Fibroblast of skin of back (primary cell): ENCODE data around the gene NIM1K. TPM values are rescaled to one million over a fixed set of nuclear protein-coding genes. Genes with fewer than 3 reads are reported as not detected.
A peak's percentile ranks its signal among the peaks of the same experiment; 100 is the strongest.
"Not testable (repeated sequence)": the region's sequence is repeated elsewhere in the genome, so short reads cannot be mapped to it uniquely, and the experiment has no call there.

Source experiments
- DNase-seq: peaks from one replicate; pipeline ENCODE4 v3.0.0-alpha.2; 2013
- polyA plus RNA-seq, 2 experiments: library from polyadenylated mRNA; unstranded; fragments of 120-200 nt; gene quantifications; one replicate each; pipeline ENCODE4 v1.2.1, GENCODE V29; 2013; ENCODE audit not compliant: insufficient read length in 2 of 2

Gene NIM1K
- 1.1 TPM for polyA plus RNA-seq (2013, experiment 1 of 2; ENCODE audit: insufficient read length)
- 0.83 TPM for polyA plus RNA-seq (2013, experiment 2 of 2; ENCODE audit: insufficient read length)

- peak; percentile 57 for DNase-seq
Observed at GRCh38 chr5:43191740-43192557, at the start of gene NIM1K. Gene NIM1K (plus strand): TSS chr5:43192225. CDS start chr5:43245776, 53,551 bp downstream.

- no peak for DNase-seq
Observed at GRCh38 chr5:43145071-43145470, 47.0 kb upstream of the NIM1K start.

GRCh38 chr5:43146958-43147357 lies 45.1 kb upstream of the NIM1K start:
- DNase-seq: no peak

- DNase-seq: no peak
Observed at GRCh38 chr5:43148417-43148816, 43.6 kb upstream of the NIM1K start.

- no peak for DNase-seq
Observed at GRCh38 chr5:43149231-43149630, 42.8 kb upstream of the NIM1K start.

- no peak for DNase-seq
Observed at GRCh38 chr5:43150075-43150474, 42.0 kb upstream of the NIM1K start.

GRCh38 chr5:43150748-43151147 lies 41.3 kb upstream of the NIM1K start:
- no peak for DNase-seq

- peak; percentile 18 for DNase-seq
Observed at GRCh38 chr5:43152946-43153345, 39.1 kb upstream of the NIM1K start.

- no peak for DNase-seq
Observed at GRCh38 chr5:43154469-43154868, 37.6 kb upstream of the NIM1K start.

GRCh38 chr5:43155394-43156096 lies 36.5 kb upstream of the NIM1K start:
- no peak for DNase-seq

GRCh38 chr5:43156388-43156787 lies 35.6 kb upstream of the NIM1K start:
- no peak for DNase-seq

GRCh38 chr5:43157068-43157467 lies 35.0 kb upstream of the NIM1K start:
- no peak for DNase-seq

- no peak for DNase-seq
Observed at GRCh38 chr5:43161244-43161643, 30.8 kb upstream of the NIM1K start.

- not testable (repeated sequence) for DNase-seq
Observed at GRCh38 chr5:43164801-43165200, 27.2 kb upstream of the NIM1K start.

GRCh38 chr5:43165323-43165722 lies 26.7 kb upstream of the NIM1K start:
- DNase-seq: no peak

- DNase-seq: no peak
Observed at GRCh38 chr5:43168175-43168574, 23.9 kb upstream of the NIM1K start.

GRCh38 chr5:43171451-43171850 lies 20.6 kb upstream of the NIM1K start:
- no peak for DNase-seq

GRCh38 chr5:43171926-43172325 lies 20.1 kb upstream of the NIM1K start:
- peak; percentile 25 for DNase-seq

- no peak for DNase-seq
Observed at GRCh38 chr5:43172779-43173178, 19.2 kb upstream of the NIM1K start.

- DNase-seq: no peak
Observed at GRCh38 chr5:43174586-43174985, 17.4 kb upstream of the NIM1K start.

- DNase-seq: no peak
Observed at GRCh38 chr5:43179836-43180235, 12.2 kb upstream of the NIM1K start.

- DNase-seq: no peak
Observed at GRCh38 chr5:43182421-43182820, 9.6 kb upstream of the NIM1K start.

- DNase-seq: not testable (repeated sequence)
Observed at GRCh38 chr5:43183101-43183500, 8.9 kb upstream of the NIM1K start.
